ENCODE results near the gene CDK18. TPM values are rescaled to one million over a fixed set of nuclear protein-coding genes. Genes with fewer than 3 reads are reported as not detected.

CDK18 gene
- total RNA-seq, 2 donors from 2014 or later = 5.8 to 5.9 TPM

DNA sequence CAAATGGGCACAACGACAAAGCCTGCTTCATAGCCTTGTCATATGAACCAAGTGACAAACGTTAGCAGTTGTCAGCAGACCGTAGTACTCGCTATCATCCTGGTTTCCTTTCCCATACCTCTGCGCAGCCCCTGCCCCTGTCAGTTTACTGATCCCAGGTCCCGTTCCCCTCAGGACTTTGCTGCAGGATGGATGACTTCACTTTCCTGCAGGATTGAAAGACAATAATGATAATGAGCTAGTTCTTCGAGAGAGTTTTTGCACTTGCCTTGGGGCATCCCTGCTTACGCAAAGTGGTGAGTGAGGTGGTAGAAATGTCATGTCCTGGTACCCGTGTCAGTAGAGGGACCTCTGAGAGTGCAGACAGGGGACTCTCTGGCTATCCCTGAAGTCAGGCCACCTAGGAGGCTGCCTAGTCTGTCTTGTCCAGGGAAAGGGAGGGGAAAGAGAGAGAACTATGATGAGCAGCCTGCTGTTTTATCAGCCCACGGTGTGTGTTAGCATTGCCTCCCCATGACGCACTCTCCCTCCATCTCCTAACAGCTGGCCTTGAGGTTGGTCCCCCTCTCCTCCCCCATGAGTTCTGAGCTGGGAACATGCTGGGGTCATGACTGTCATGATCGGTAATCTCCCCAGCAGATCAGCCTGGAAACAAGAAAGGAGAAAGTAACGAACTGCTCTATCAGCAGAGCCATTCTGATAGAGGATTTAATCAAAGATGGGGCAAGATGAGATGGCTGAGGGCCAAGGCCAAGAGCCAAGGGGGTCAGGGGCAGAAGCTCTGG is 73.6 kb downstream of the CDK18 start:
- DNase-seq (ENCODE audit: low spot score) = no peak
- intact Hi-C loops (cut with DNase I) = no loop called here

DNA sequence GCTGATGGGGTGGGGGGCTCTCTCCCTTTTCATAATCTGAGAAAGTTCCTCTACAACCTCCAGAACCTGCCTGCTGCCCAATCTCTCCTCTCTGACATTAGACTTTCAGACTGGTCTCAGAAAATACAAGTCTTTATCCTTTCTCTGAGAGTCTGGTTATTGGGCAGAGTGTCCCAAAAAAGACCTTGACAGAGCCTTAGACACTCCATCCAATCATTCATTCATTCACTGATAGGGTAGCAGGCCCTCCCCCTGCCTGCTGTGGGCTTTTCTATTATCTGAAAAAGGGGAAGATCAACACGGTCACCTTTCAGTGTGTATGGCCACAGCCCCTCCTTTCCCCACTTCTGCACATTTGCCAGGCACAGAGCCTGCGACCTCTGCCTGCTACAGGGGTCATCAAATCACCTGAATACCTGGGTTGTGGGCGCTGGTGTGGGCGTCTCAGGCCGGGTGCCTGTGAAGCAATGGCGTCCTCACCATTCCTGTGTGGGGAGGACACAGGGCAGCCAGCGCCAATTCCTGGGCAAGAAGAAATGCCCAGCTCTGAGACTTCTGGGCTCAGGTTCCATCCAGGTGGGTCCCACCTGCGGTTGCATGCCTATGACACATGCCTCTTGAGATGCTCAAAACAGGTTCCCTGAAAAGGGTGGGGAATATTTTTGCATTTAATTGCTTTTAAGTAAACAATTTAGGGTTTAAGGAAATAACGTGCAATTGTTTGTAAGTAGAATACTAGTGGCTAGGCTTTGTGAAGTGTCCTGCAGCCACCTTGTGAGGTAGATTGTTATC is 74.5 kb downstream of the CDK18 start:
- intact Hi-C loops (cut with DNase I) = no loop called here
- DNase-seq (ENCODE audit: low spot score) = no peak

GRCh38 chr1:205579711-205580110 is 75.2 kb downstream of the CDK18 start:
- DNase-seq (ENCODE audit: low spot score) = no peak
- intact Hi-C loops (cut with DNase I) = no loop called here

DNA sequence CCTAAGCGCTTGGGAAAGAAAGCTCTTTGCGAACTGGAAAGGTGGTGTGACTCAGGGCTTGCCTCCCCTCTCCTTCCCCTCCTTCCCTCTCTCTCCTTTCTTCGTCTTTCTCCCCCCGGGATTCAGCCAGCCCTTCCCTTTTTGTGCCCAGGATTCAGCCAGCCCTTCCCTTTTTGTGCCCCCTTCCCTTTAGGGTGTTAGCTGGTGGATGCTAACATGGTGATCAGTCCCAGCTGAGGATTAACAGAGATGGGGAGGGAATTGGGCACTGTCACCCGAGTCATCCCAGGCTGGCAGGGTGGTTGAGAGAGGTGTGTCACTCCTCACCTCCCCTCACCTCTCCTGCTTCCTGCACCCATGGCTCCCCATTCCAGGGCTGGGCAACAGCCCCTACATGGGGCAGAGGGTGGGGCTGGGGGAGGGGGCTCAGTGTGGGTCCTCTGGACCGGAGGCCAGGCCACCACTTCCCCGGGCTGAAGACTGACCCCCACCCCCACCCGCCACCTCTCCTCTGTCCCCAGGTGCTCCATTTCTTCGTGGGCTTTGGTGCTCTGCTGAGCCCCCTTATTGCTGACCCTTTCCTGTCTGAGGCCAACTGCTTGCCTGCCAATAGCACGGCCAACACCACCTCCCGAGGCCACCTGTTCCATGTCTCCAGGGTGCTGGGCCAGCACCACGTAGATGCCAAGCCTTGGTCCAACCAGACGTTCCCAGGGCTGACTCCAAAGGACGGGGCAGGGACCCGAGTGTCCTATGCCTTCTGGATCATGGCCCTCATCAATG is 75.9 kb downstream of the CDK18 start:
- DNase-seq (ENCODE audit: low spot score) = no peak

GRCh38 chr1:205580923-205581180 is 76.4 kb downstream of the CDK18 start:
- no peak for DNase-seq (ENCODE audit: low spot score)
- intact Hi-C loops (cut with DNase I) = no loop called here

More for the DNA sequence above, 75.9 kb downstream of the CDK18 start:
- intact Hi-C loops (cut with DNase I) = no loop called here

- intact Hi-C loops (cut with DNase I) = no loop called here
- no peak for DNase-seq (ENCODE audit: low spot score)
Observed at GRCh38 chr1:205581321-205581980, 77.0 kb downstream of the CDK18 start.

DNA sequence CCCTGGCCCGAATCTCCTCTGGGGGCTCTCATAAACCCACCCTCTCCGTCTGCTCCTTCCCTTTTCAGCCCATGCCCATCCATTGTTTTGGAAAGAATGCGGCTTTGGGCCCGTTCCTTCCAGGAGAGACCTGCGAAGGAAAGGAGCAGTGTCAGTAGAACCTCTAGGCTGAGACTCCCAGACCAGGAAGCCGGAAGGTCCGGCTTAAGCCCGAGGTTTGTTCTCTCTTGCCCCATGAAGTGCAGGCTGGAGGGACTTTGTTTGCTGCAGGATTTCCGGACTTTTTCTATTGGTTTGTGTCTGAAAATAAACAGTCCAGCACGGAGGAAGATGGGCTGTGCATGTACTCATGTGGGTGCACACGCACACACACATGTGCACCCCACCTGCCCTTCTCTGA is 77.6 kb downstream of the CDK18 start:
- intact Hi-C loops (cut with DNase I) = no loop called here
- no peak for DNase-seq (ENCODE audit: low spot score)

Other genes starting within 250 kb of the CDK18 start
- 1 to 10 TPM; 1.1 to 1.5 TPM for gene NUAK2, start 182.9 kb upstream of the CDK18 start, total RNA-seq
- gene KLHDC8A, start 147.7 kb upstream of the CDK18 start, total RNA-seq = under 1 TPM in 1 of 2 donors, not detected in 1; 0.83 TPM
- not detected for gene LEMD1, start 82.6 kb upstream of the CDK18 start, total RNA-seq
- gene BLACAT1, start 48.6 kb upstream of the CDK18 start, total RNA-seq = not detected
- gene ELK4, start 127.3 kb downstream of the CDK18 start, total RNA-seq = 10 to 100 TPM; 49.8 to 54.6 TPM
- gene SLC45A3, start 175.8 kb downstream of the CDK18 start, total RNA-seq = 1 to 10 TPM; 3.6 to 5.3 TPM
- 100 to 1,000 TPM; 157 to 168 TPM for gene NUCKS1, start 245.5 kb downstream of the CDK18 start, total RNA-seq